HG02870 (cell line): ENCODE results near the gene CAPN15.
A peak's percentile ranks its signal among the peaks of the same experiment; 100 is the strongest.

Experiments
- ATAC-seq: cut with Tn5 transposase; IDR thresholded peaks from one replicate; pipeline ENCODE4 v1.9.1; 2021; ENCODE audit warnings: mild to moderate bottlenecking, moderate library complexity; ENCODE audit not compliant: unreplicated experiment

Gene CAPN15

DNA sequence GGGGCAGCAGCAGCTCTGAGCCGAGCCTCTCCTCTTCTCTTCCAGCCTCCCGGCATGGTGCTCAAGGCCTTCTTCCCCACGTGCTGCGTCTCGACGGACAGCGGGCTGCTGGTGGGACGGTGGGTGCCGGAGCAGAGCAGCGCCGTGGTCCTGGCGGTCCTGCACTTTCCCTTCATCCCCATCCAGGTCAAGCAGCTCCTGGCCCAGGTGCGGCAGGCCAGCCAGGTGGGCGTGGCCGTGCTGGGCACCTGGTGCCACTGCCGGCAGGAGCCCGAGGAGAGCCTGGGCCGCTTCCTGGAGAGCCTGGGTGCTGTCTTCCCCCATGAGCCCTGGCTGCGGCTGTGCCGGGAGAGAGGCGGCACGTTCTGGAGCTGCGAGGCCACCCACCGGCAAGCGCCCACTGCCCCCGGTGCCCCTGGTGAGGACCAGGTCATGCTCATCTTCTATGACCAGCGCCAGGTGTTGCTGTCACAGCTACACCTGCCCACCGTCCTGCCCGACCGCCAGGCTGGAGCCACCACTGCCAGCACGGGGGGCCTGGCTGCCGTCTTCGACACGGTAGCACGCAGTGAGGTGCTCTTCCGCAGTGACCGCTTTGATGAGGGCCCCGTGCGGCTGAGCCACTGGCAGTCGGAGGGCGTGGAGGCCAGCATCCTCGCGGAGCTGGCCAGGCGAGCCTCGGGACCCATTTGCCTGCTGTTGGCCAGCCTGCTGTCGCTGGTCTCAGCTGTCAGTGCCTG, 46.7 kb downstream of the CAPN15 start:
- ATAC-seq: no peak

- ATAC-seq: no peak
Observed at GRCh38 chr16:575354-576196, 48.1 kb downstream of the CAPN15 start.

DNA sequence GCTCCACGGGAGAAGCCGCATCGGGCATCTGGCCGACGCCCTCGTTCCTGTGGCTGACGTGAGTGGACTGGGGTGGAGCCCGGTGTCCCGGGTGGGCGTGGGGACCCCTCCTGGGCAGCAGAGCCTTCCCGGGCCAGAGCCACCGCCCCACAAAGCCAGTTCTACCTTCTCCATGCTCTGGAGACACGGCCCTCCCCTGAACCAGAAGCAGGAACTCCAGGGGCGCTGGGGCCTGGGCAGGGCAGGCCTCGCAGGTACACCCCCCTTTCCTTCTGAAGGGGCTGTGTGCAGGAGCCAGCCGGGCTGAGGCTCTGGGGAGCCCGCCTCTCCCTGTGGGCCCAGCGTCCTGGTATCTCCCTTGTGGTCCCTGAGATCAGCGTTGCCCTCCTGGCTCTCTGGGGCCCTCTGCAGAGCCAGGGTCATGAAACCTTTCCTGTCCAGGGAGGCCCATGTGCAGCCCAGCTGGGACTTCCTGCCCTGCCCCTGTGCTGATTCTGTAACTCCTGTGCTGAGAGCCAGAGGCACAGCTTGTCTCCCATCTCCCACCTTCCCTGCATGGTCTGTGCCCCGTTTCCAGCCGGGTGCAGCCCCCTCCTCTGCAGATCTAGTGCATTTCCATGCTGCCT, 48.8 kb downstream of the CAPN15 start:
- ATAC-seq: no peak

DNA sequence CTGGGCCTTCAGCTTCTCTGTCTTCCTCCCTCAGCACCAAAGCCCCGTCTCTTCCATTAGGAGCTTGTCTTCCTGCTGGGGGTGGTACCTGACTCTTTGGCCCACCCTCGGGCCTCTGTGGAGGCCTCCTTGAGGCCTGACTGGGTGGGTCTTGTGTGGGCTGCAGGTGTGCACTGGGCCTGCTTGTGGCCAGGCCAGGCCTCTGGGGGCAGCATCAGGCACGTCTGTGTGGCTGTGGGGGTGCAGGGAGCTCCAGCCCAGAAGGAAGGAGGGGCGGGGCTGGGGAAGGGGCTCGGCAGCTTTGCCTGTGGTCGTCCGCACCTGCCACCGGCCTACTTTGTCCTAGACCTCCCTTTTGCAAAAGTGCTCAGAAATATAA, 49.3 kb downstream of the CAPN15 start:
- ATAC-seq: no peak

- ATAC-seq: no peak
Observed at GRCh38 chr16:577796-578195, 50.3 kb downstream of the CAPN15 start.

DNA sequence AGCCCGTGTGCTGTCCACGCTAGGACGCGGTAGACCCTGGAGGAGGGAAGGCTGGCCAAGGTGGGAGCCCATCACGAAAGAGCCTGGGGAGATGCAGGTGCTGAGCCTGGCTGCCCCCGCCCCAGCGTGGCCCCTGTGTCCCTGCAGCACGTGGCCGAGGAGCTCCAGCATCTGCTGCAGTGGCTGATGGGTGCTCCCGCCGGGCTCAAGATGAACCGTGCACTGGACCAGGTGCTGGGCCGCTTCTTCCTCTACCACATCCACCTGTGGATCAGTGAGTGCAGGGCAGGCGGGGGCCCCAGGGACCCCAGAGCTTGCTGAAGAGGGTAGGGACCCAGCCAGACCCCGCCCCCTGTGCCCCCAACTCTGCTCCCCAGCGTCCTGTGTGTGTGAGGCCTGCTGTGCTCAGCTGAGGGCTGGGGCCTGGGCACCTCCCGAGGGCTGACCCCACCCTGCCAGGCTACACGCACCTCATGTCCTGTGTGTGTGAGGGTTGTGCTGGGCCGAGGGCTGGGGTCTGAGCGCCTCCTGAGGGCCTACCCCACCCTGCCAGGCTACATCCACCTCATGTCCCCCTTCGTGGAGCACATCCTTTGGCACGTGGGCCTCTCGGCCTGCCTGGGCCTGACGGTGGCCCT, 50.8 kb downstream of the CAPN15 start:
- ATAC-seq: no peak

- ATAC-seq: no peak
Observed at GRCh38 chr16:578870-579405, 51.4 kb downstream of the CAPN15 start.

GRCh38 chr16:580141-580945, 52.8 kb downstream of the CAPN15 start:
- ATAC-seq: no peak

DNA sequence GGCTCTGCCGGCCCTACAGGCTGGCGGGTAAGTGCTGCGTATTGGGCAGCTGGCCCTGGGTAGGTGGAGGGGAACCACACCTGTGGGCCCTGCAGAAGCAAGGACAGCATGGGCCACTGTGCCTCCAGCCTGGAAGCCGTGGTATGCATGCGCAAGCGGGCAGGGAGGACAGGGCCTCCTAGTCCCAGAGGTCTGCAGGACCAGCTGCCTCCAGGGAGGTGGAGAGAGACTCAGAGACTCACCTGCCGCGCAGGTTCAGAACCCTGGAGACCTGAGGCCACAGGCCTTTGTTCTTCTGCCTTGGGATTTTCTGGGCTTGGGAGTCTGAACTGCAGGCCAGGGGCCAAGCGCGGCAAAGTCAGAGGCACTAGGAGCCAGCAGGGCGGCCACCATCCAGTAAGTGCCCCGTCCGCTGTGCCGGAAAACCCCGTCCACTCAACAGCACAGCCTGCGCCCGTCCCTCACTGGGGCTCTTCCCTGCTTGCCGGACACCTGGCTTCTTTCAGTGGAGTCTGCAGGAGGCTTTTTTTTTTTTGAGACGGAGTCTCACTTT, 53.5 kb downstream of the CAPN15 start:
- ATAC-seq: no peak

DNA sequence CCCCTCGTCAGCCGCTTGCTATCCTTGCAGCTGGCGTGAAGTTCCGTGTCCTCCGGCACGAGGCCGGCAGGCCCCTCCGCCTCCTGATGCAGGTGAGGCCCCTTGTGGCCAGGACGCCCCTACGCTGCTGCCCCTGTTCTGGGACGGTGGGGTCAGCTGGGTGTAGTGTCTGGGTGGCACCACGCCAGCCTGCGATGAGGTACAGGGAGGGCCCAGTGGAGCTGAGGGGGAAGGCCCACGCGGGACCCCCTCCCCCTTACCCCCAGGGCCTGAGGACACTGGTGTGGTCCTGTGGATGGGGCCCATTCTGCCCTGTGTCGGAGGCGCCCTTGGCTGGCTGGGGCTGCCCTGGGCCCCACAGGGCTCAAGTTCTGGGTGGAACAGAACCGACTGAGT, 54.7 kb downstream of the CAPN15 start:
- ATAC-seq: no peak

- no peak for ATAC-seq
Observed at GRCh38 chr16:582614-583331, 55.3 kb downstream of the CAPN15 start.

DNA sequence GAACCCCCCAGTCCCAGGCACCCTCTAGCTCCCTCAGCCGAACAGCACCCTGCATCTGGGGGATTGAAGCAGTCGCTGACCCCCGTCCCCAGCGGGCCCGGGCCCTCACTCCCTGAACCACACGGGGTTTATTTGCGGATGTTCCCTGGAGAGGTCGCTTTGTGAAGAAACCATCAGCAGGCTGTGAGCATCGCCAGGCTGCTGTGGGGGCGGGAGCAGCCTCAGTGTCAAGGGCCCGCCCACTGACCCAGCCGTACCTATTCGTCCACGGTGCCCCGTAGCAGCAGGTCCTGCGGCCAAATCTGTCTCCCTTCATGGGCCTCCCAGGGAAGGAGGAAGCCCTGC, 55.9 kb downstream of the CAPN15 start:
- ATAC-seq: no peak

DNA sequence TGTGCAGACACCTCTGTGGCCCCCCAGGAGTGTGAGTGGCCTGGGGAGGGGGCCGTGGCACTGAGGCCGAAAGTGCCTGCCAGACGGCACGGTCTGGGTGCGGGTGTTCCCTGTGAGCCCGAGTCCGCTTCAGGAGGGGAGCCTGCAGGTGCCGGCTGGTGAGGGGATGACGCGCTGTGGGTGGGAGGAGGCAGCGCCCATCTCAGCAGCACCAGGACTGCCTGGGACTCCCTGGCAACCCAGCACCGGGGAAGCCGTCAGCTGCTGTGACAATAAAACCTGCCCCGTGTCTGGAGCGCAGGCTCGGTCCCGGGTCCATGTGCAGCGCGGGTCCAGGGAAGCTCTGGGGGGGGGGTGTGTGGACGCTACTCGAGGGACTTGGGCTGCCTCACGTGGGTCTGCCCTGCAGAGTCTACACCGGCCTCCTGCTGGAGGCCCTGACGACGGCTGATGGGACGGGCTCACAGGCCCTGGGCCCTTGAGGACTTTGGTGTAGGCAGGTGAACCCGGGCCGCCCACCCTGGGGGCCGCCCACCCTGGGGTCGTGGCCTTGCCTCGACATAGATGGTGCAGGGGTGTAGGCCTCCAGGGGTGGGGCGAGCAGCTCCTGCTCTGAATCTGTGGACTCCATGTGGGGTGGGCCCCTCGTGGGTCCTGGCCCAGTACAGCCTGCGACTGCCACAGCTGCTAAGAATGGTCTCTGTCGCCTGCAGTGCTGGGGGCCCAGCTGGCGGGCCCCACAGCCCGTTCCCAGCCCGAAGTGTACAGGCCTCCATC, 56.5 kb downstream of the CAPN15 start:
- no peak for ATAC-seq

DNA sequence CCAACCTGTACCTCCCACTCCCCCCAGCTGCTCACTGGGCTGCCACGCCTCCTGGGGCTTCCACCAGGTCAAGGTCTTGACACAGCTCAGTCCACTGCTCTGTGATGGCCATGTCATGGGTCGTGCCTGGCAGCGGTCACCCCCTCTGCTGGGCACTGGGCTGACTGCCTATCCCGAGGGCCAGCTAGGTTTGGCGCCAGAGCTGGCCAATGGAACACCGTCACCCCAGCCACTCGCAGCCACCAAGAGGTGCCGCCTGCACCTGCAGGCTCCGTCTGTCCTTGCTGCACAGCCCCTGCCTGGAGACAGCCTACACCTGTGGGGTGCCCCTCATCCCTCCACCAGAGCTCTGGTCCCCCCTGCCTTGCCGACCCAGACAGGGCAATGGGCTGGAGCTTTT, 57.8 kb downstream of the CAPN15 start:
- no peak for ATAC-seq

DNA sequence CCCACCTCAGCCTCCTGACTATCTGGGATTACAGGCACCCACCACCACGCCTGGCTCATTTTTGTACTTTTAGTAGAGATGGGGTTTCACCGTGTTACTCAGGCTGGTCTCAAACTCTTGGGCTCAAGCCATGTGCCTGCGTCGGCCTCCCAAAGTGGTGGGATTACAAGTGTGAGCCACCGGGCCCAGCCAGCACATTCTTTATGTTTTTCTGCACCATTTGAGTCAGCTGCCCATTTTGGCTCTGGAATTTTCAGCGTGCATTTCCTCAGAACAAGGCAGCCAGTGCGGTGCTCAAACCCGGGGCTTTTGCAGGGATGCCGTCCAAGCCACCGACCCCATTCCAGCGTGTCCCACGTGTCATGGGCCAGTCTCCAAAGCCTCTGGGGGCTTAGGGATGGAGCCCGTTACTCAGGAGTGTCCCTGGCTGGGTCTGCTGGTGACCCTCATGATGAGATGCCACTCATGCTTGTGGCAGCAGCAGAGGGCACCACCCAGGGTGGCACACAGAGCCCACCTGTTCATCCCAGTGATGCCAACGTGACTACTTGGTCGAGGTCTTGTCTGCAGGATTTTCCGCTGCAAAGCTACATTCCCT, 58.6 kb downstream of the CAPN15 start:
- no peak for ATAC-seq

GRCh38 chr16:586645-587590, 59.4 kb downstream of the CAPN15 start:
- ATAC-seq: no peak

DNA sequence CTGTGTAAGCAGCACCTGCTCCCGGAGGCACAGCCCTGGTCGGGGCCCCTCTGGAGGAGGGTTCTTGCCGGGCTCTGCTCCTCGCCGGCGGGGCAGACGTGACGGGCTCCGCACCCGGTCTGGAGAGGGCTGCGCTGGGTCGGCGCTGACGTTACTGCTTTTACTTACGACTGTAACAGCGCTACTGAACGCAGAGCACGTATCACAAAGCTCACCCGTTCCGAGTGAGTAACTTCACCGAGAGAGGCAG, 61.1 kb downstream of the CAPN15 start:
- peak; percentile 12 for ATAC-seq
